Gastrocnemius medialis (tissue), 4 donors: Measurements from ENCODE around the gene CDK5RAP3. TPM values are rescaled to one million over a fixed set of nuclear protein-coding genes. Genes with fewer than 3 reads are reported as not detected.

Experiments
- ATAC-seq, 2 donors: fragments of 150-250 bp; one replicate each; pipeline ENCODE4 v1.9.1; 2016
- DNase-seq, 2 donors: peaks; one replicate each; pipeline ENCODE4 v3.0.0-alpha.2; 2019
- H3K27ac ChIP-seq, 4 donors: fragments of 200-600 bp; sonication (generic); 1 replicate in 1 of 4; 2 replicates in 3 of 4; pipeline ENCODE4 v1.5.1; 2016 to 2018; ENCODE audit warnings: mild to moderate bottlenecking in 2 of 4, moderate library complexity in 1 of 4
- H3K27me3 ChIP-seq, 3 donors: fragments of 200-600 bp; sonication (generic) in 2 of 3; 1 replicate in 1 of 3; 2 replicates in 2 of 3; pipeline versions ENCODE4 v1.5.1 to v1.6.0; 2016 to 2019; ENCODE audit warnings: mild to moderate bottlenecking in 1 of 3, moderate library complexity in 1 of 3
- H3K36me3 ChIP-seq, 2 donors: fragments of 200-600 bp; sonication (generic) in 1 of 2; one replicate each; pipeline ENCODE4 v1.5.1; 2017 to 2018
- H3K4me1 ChIP-seq, 2 donors: fragments of 200-600 bp; sonication (generic) in 1 of 2; one replicate each; pipeline ENCODE4 v1.5.1; 2016 to 2017; ENCODE audit warnings: mild to moderate bottlenecking in 2 of 2
- H3K4me3 ChIP-seq, 4 donors: fragments of 200-600 bp; sonication (generic) in 3 of 4; 1 replicate in 1 of 4; 2 replicates in 3 of 4; pipeline ENCODE4 v1.5.1; 2016 to 2019; ENCODE audit warnings: mild to moderate bottlenecking in 2 of 4
- H3K9me3 ChIP-seq, 3 donors: fragments of 200-600 bp; sonication (generic) in 2 of 3; 1 replicate in 1 of 3; 2 replicates in 2 of 3; pipeline ENCODE4 v1.5.1; 2016 to 2019
- CTCF ChIP-seq, 5 experiments: fragments of 450-650 bp in 3 of 5; fragments of 200-600 bp in 2 of 5; sonication (generic) in 2 of 5; IDR thresholded peaks in 4 of 5; conservative IDR thresholded peaks in 1 of 5; 1 replicate in 4 of 5; 2 replicates in 1 of 5; pipeline ENCODE4 v1.5.1; 2016 to 2019; ENCODE audit warnings: antibody characterized with exemption in 5 of 5, mild to moderate bottlenecking in 3 of 5, moderate library complexity in 3 of 5
- POLR2A ChIP-seq, 2 donors: fragments of 450-650 bp; IDR thresholded peaks; one replicate each; pipeline ENCODE4 v1.6.1; 2017; ENCODE audit warnings: antibody characterized with exemption in 2 of 2, mild to moderate bottlenecking in 2 of 2, moderate library complexity in 2 of 2
- in situ Hi-C, 4 donors: fragments of 200-750 bp; cut with MboI; loops; one replicate each; pipeline versions ENCODE4 v1.15.0 to v1.8.0; 2017; ENCODE audit warnings: low sequenced_read_pairs in 4 of 4
- intact Hi-C: fragments of 100-400 bp; cut with DNase I; formaldehyde crosslinking; loops from one replicate; pipeline ENCODE4 v1.15.1; 2023; ENCODE audit warnings: low total_unique reads
- total RNA-seq, 4 donors: library from RNA; depleted of rRNA; stranded (reverse); fragments of >200 nt; gene quantifications; one replicate each; pipeline versions ENCODE4 v1.1.0 to v1.2.3, GENCODE V29; 2016

Gene CDK5RAP3
- total RNA-seq, 4 donors from 2014 or later: 14.2 to 35.9 (median 27.8) TPM

GRCh38 chr17:47935961-47936360 is 35.0 kb upstream of the CDK5RAP3 start:
- in situ Hi-C loops (no loop called here), intact Hi-C loops (no loop called here)
- no peak for TF ChIP-seq POLR2A (IDR thresholded peaks at IDR 0.05)
- no peak for TF ChIP-seq CTCF (IDR thresholded peaks at IDR 0.05 in 4 of 5, conservative IDR thresholded peaks at IDR 0.05 in 1 of 5)
- no peak for DNase-seq
- Histone ChIP-seq H3K27ac (no peak overlapping the region), H3K4me1 (peaks cover 0 to 6% of the 10 kb centered on the region in 2 donors), H3K9me3 (no peaks in the 10 kb centered on the region), H3K36me3 (peaks cover 0 to 3% of the 10 kb centered on the region in 2 donors), H3K4me3 (no peak overlapping the region), H3K27me3 (no peaks in the 10 kb centered on the region)
- no peak for ATAC-seq

- in situ Hi-C loops: no loop called here
- intact Hi-C loops: no loop called here
- ATAC-seq (no peak), DNase-seq (no peak)
- Histone ChIP-seq H3K9me3 (no peaks in the 10 kb centered on the region), H3K4me1 (peaks cover 7 to 20% of the 10 kb centered on the region in 2 donors), H3K27me3 (no peaks in the 10 kb centered on the region), H3K4me3 (no peak overlapping the region), H3K36me3 (peaks cover 0 to under 1% of the 10 kb centered on the region in 2 donors), H3K27ac (no peak overlapping the region)
- TF ChIP-seq CTCF (IDR thresholded peaks at IDR 0.05 in 4 of 5, conservative IDR thresholded peaks at IDR 0.05 in 1 of 5): no peak
- TF ChIP-seq POLR2A (IDR thresholded peaks at IDR 0.05): no peak
These were observed 33.0 kb upstream of the CDK5RAP3 start for GRCh38 chr17:47937941-47938340.

DNA sequence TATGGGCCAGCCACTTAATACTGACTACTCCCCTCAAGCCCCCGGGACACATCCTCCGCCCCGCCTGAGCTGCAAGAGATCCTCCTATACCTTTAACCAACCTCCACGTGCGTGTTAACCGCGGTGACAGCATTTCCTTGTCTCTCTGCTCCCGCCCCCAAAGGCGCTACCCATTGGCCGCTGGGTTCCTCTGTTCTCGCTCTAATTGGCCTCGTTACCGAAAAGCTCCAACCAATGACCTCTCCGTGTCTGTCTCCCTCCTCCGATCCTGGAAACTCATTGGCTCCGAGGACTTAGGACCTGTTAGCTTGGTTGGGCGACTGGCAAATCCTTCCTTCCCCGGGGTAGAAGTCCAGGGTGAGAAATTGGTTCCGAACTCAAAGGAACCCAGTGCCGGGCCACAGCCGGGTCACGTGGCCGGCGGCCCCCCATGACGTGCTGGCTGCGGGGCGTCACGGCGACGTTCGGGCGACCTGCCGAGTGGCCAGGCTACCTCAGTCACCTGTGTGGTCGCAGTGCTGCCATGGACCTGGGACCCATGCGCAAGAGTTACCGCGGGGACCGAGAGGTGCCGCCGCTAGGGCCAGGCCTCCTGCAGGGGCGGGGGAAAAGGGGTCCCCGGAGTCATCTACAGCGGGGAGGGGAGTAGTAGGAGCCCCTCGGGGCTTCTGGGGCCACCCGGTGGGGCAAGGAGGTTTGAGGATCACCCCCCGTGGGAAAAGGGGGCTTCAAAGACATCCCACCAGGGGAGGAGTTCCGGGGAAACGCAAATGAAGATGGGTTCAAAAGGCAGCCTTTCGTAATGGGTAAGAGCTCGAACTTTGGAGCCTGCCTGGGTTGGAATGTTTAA is 29.4 kb upstream of the CDK5RAP3 start, which contains the start of gene PNPO:
TSS of gene PNPO (plus strand) at position 326 of the 850 bp plus-strand sequence. CDS start at position 431, 105 bp downstream.
- Histone ChIP-seq H3K27me3 (no peaks in the 10 kb centered on the region), H3K4me1 (peaks cover 14 to 21% of the 10 kb centered on the region in 2 donors), H3K27ac (peak within 1 kb of the TSS; percentile 88 to 98 (median 92)), H3K36me3 (peaks cover 0 to 20% of the 10 kb centered on the region in 2 donors), H3K4me3 (peak within 1 kb of the TSS; percentile 77 to 99 (median 88)), H3K9me3 (no peaks in the 10 kb centered on the region)
- TF ChIP-seq POLR2A (IDR thresholded peaks at IDR 0.05) (peak; percentile 55 to 71), CTCF (IDR thresholded peaks at IDR 0.05 in 4 of 5, conservative IDR thresholded peaks at IDR 0.05 in 1 of 5) (peak in 2 of 5 experiments; percentile 23 to 24)
- peak; percentile 95 to 97 for DNase-seq
- ATAC-seq: peak; percentile 100
- in situ Hi-C loops: loop anchor here in 1 of 4 donors (10.0 kb wide), 1 partner anchor 47 kb away; the partner anchor contains the start of gene SP2
- intact Hi-C loops: loop anchor here (2.0 to 10.0 kb wide), 3 partner anchors 33 to 97 kb away; partner anchors contain the start of gene SCRN2

GRCh38 chr17:47942096-47942510 is 28.8 kb upstream of the CDK5RAP3 start:
- Histone ChIP-seq H3K27me3 (no peaks in the 10 kb centered on the region), H3K4me1 (peaks cover 18 to 26% of the 10 kb centered on the region in 2 donors), H3K9me3 (no peaks in the 10 kb centered on the region), H3K36me3 (peaks cover 0 to 20% of the 10 kb centered on the region in 2 donors), H3K4me3 (peak overlapping the region; percentile 77 to 99 (median 88)), H3K27ac (peak overlapping the region; percentile 88 to 98 (median 92))
- TF ChIP-seq CTCF (IDR thresholded peaks at IDR 0.05 in 4 of 5, conservative IDR thresholded peaks at IDR 0.05 in 1 of 5) (no peak), POLR2A (IDR thresholded peaks at IDR 0.05) (no peak)
- no peak for ATAC-seq
- in situ Hi-C loops: loop anchor here in 1 of 4 donors (10.0 kb wide), 1 partner anchor 47 kb away; the partner anchor contains the start of gene SP2
- no peak for DNase-seq
- intact Hi-C loops: loop anchor here (10.0 kb wide), 1 partner anchor 97 kb away; the partner anchor contains the start of gene SCRN2
